HG02840 (cell line): ENCODE results near the gene BECN2.

Source experiments
- ATAC-seq: cut with Tn5 transposase; IDR thresholded peaks from one replicate; pipeline ENCODE4 v1.9.1; 2021; ENCODE audit warnings: mild to moderate bottlenecking, moderate library complexity, moderate number of reproducible peaks; ENCODE audit not compliant: unreplicated experiment, low FRiP score

The BECN2 gene

GRCh38 chr1:241957692-241958494 lies at the start of gene BECN2:
Gene BECN2, plus strand, starts transcription at chr1:241957767. Its CDS starts 0 bp downstream, at chr1:241957767.
- ATAC-seq, result no peak

- no peak for ATAC-seq
These were observed 41.4 kb upstream of the BECN2 start for GRCh38 chr1:241916196-241916595.

- no peak for ATAC-seq
These were observed 40.1 kb upstream of the BECN2 start for GRCh38 chr1:241917487-241917886.

GRCh38 chr1:241918879-241919278 lies 38.7 kb upstream of the BECN2 start:
- ATAC-seq, result no peak

GRCh38 chr1:241924080-241924808 lies 33.3 kb upstream of the BECN2 start:
- no peak for ATAC-seq

GRCh38 chr1:241926141-241926540 lies 31.4 kb upstream of the BECN2 start:
- ATAC-seq, result no peak

GRCh38 chr1:241927321-241927720 lies 30.2 kb upstream of the BECN2 start:
- ATAC-seq, result no peak

- ATAC-seq, result no peak
These were observed 24.7 kb upstream of the BECN2 start for GRCh38 chr1:241932845-241933244.

GRCh38 chr1:241934201-241934848 lies 23.2 kb upstream of the BECN2 start:
- ATAC-seq, result no peak

- no peak for ATAC-seq
These were observed 22.7 kb upstream of the BECN2 start for GRCh38 chr1:241934866-241935265.

- no peak for ATAC-seq
These were observed 17.8 kb upstream of the BECN2 start for GRCh38 chr1:241939798-241940197.

- ATAC-seq, result no peak
These were observed 14.8 kb upstream of the BECN2 start for GRCh38 chr1:241942738-241943137.

GRCh38 chr1:241944300-241944699 lies 13.3 kb upstream of the BECN2 start:
- ATAC-seq, result no peak

GRCh38 chr1:241947354-241947753 lies 10.2 kb upstream of the BECN2 start:
- ATAC-seq, result no peak

- no peak for ATAC-seq
These were observed 7.2 kb upstream of the BECN2 start for GRCh38 chr1:241950390-241950789.

- ATAC-seq, result no peak
These were observed 4.6 kb downstream of the BECN2 start for GRCh38 chr1:241962153-241962552.

GRCh38 chr1:241963722-241964121 lies 6.2 kb downstream of the BECN2 start:
- no peak for ATAC-seq

GRCh38 chr1:241964550-241965282 lies 7.1 kb downstream of the BECN2 start:
- no peak for ATAC-seq

GRCh38 chr1:241968611-241969010 lies 11.0 kb downstream of the BECN2 start:
- no peak for ATAC-seq

GRCh38 chr1:241972703-241973369 lies 15.3 kb downstream of the BECN2 start:
- no peak for ATAC-seq
